ENCODE data around the gene RRAGC. TPM values are rescaled to one million over a fixed set of nuclear protein-coding genes. Genes with fewer than 3 reads are reported as not detected.

RRAGC gene
- total and polyA plus RNA-seq, 12 donors = 7.5 to 28.8 (median 16.0) TPM

GRCh38 chr1:38817267-38818174 is 42.1 kb downstream of the RRAGC start:
- no peaks in the 10 kb centered on the region for H3K36me3 ChIP-seq (replicated peaks in 1 of 2)
- intact Hi-C loops (cut with DNase I) = no loop called here
- WGBS, 4 donors = 34 to 77% (median 46%) methylated on average over 9 to 45 of the region's 45 CpGs
- no peak for TF ChIP-seq POLR2A (IDR thresholded peaks at IDR 0.05)
- TF ChIP-seq, protein P1, sequence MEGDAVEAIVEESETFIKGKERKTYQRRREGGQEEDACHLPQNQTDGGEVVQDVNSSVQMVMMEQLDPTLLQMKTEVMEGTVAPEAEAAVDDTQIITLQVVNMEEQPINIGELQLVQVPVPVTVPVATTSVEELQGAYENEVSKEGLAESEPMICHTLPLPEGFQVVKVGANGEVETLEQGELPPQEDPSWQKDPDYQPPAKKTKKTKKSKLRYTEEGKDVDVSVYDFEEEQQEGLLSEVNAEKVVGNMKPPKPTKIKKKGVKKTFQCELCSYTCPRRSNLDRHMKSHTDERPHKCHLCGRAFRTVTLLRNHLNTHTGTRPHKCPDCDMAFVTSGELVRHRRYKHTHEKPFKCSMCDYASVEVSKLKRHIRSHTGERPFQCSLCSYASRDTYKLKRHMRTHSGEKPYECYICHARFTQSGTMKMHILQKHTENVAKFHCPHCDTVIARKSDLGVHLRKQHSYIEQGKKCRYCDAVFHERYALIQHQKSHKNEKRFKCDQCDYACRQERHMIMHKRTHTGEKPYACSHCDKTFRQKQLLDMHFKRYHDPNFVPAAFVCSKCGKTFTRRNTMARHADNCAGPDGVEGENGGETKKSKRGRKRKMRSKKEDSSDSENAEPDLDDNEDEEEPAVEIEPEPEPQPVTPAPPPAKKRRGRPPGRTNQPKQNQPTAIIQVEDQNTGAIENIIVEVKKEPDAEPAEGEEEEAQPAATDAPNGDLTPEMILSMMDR (IDR thresholded peaks at IDR 0.05) = no peak
- peaks cover 66% of the 10 kb centered on the region for H3K27me3 ChIP-seq
- DNase-seq = no peak
- H3K4me1 ChIP-seq (replicated peaks in 1 of 2) = peaks cover 0 to 11% of the 10 kb centered on the region in 2 donors
- peak overlapping the region in 1 of 4 donors; percentile 46 for H3K4me3 ChIP-seq
- H3K9me3 ChIP-seq (replicated peaks in 1 of 3) = no peaks in the 10 kb centered on the region
- H3K27ac ChIP-seq = no peak overlapping the region

GRCh38 chr1:38815903-38816627 is 43.5 kb downstream of the RRAGC start:
- H3K4me3 ChIP-seq = no peak overlapping the region
- peaks cover 67% of the 10 kb centered on the region for H3K27me3 ChIP-seq
- intact Hi-C loops (cut with DNase I) = no loop called here
- 16 to 27% (median 23%) methylated on average over 15 to 36 of the region's 36 CpGs for WGBS, 4 donors
- no peak for TF ChIP-seq POLR2A (IDR thresholded peaks at IDR 0.05)
- TF ChIP-seq, protein P1 (IDR thresholded peaks at IDR 0.05) = no peak
- no peak for DNase-seq
- peaks cover 0 to 11% of the 10 kb centered on the region in 2 donors for H3K4me1 ChIP-seq (replicated peaks in 1 of 2)
- no peaks in the 10 kb centered on the region for H3K9me3 ChIP-seq (replicated peaks in 1 of 3)
- no peaks in the 10 kb centered on the region for H3K36me3 ChIP-seq (replicated peaks in 1 of 2)
- H3K27ac ChIP-seq = no peak overlapping the region

DNA sequence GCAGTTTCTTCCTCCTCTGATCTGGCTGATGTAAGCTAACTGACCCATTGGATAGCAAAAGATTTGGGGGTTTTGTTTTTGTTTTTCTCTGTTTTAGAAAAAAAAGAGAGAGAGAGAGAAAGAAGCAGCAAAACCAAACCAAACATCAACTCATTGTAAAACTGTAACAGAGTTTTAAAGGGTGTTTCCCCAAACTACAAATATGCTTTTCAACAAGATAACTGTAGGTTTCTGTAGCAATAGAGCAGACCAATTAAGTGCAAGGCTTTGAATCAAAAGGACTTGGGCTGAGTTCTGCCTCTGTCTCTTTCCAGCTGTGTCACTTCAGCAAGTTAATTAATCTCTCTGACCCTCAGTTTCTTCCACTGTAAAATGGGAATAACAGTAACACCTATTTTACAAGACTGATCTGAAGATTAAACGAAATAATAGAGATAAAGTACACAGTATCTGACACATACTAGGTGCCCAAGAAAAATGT is 44.5 kb downstream of the RRAGC start:
- no peak overlapping the region for H3K27ac ChIP-seq
- H3K4me3 ChIP-seq = no peak overlapping the region
- TF ChIP-seq, protein P1 (IDR thresholded peaks at IDR 0.05) = no peak
- no peak for TF ChIP-seq POLR2A (IDR thresholded peaks at IDR 0.05)
- peaks cover 69% of the 10 kb centered on the region for H3K27me3 ChIP-seq
- no peaks in the 10 kb centered on the region for H3K9me3 ChIP-seq (replicated peaks in 1 of 3)
- whole genome bisulfite sequencing, 4 donors = 48 to 67% (median 60%) methylated on average over 1 of the region's 1 CpG
- H3K36me3 ChIP-seq (replicated peaks in 1 of 2) = no peaks in the 10 kb centered on the region
- no peak for DNase-seq
- intact Hi-C loops (cut with DNase I) = no loop called here
- H3K4me1 ChIP-seq (replicated peaks in 1 of 2) = peaks cover 0 to 11% of the 10 kb centered on the region in 2 donors

DNA sequence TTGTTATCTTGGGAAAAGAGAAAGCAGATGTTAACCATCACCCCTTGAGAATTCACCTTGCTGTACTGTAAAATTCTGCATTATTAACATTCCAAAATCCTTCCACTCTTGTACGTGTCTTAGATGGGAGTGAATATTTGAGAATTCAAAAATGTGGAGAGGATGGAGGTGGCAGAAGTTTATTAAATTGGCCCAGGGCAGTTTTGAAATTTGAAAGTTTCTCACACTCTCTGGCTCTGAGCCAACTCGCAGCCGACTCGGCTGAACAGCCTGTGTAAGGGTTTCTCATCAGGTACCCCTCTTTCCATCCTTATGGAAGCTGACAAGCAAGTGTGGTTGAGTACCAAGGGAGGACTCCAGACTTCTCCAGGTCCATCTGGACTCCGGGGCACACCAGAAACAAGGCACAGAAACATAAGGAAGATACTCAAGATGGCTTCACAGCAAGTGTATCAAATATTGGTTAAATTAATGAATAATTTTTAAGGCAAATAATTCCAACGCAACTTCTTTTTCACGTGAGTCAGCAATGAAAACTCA is 45.1 kb downstream of the RRAGC start:
- intact Hi-C loops (cut with DNase I) = no loop called here
- no peaks in the 10 kb centered on the region for H3K36me3 ChIP-seq (replicated peaks in 1 of 2)
- peaks cover 0 to 11% of the 10 kb centered on the region in 2 donors for H3K4me1 ChIP-seq (replicated peaks in 1 of 2)
- DNase-seq = no peak
- H3K27me3 ChIP-seq = peaks cover 65% of the 10 kb centered on the region
- no peak overlapping the region for H3K4me3 ChIP-seq
- 52 to 71% (median 57%) methylated on average over 7 of the region's 7 CpGs for WGBS, 4 donors
- H3K9me3 ChIP-seq (replicated peaks in 1 of 3) = no peaks in the 10 kb centered on the region
- no peak overlapping the region for H3K27ac ChIP-seq
- TF ChIP-seq, protein P1 (IDR thresholded peaks at IDR 0.05) = no peak
- TF ChIP-seq POLR2A (IDR thresholded peaks at IDR 0.05) = no peak

All from adrenal gland (tissue), 12 donors.